GM12891 (cell line): ENCODE measurements around the gene XXYLT1.

Source experiments
- PAX5 ChIP-seq: IDR thresholded peaks from 2 replicates; pipeline ENCODE4 v1.6.1; 2011; ENCODE audit warnings: low read length, moderate library complexity, mild to moderate bottlenecking; ENCODE audit not compliant: insufficient read depth, severe bottlenecking
- POLR2A ChIP-seq: IDR thresholded peaks from 2 replicates; pipeline ENCODE4 v1.6.1; 2011; ENCODE audit warnings: low read depth, low read length, control low read depth
- POLR2AphosphoS5 ChIP-seq: IDR thresholded peaks from 2 replicates; pipeline ENCODE4 v1.6.1; 2011; ENCODE audit warnings: low read depth, low read length, control low read depth
- POU2F2 ChIP-seq: IDR thresholded peaks from 2 replicates; pipeline ENCODE4 v1.6.1; 2011; ENCODE audit warnings: low read depth, mild to moderate bottlenecking, control low read depth, low read length, moderate library complexity
- SPI1 ChIP-seq: IDR thresholded peaks from 2 replicates; pipeline ENCODE4 v1.6.1; 2011; ENCODE audit warnings: low read depth, low read length, control low read depth
- TAF1 ChIP-seq: IDR thresholded peaks from 2 replicates; pipeline ENCODE4 v1.6.1; 2011; ENCODE audit warnings: low read depth, low read length, control low read depth

DNA sequence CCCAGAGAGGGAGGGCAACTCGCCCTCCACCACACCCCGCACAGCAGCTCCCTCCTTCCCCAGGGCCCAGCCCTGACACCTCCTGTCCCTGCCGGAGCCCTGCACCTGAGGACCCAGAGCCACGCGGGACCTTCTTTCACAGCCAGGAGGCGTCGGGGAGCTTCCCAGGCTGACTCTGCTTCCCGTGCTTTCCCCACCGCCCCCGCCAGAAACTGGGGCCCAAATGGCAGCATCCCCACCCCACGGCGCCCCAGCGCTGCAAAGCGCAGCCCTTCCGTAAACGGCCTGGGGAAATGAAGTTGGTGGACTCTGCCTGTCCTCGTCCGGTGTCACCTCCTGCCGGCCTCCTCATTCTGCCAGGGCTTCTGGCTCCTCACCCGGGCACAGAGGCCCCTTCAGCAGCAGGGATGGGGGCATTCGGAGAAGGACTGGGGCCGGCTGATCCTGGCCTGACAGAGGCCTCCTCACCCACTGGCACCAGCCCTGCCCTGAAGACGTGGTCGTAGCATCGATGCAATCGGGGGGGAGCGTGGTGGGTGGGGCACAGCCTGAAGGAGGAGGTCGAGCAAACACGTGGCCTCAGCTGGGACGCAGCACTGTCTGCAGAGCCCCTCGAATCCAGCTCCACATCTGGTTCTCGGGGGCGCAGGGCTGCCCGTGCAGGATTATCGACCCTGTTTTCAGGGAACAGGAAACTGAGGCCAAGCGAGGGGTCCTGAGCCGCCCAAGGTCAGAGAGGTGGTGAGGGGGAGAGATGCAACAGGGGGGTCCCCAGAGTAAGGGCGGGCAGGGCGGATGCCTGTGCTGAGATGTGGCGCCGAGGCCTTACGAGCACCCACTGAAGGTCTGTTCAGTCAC lies 235.4 kb downstream of the XXYLT1 start:
- TF ChIP-seq POLR2A = no peak
- no peak for TF ChIP-seq TAF1
- no peak for TF ChIP-seq POU2F2
- TF ChIP-seq POLR2AphosphoS5 = no peak
- TF ChIP-seq SPI1 = no peak
- no peak for TF ChIP-seq PAX5
